Measurements from ENCODE around the gene TNNT3. TPM values are rescaled to one million over a fixed set of nuclear protein-coding genes. Genes with fewer than 3 reads are reported as not detected.

The TNNT3 gene
- total and polyA plus RNA-seq, 4 donors, result 3.4 to 54.3 (median 6.3) TPM

- Histone ChIP-seq H3K9me3 (ENCODE audit: control insufficient read depth, low read length) (no peaks in the 10 kb centered on the region), H3K36me3 (ENCODE audit: control insufficient read depth in 1 of 2, insufficient read depth in 2 of 2, low read length in 1 of 2) (no peaks in the 10 kb centered on the region), H3K4me3 (ENCODE audit: low read length in 2 of 2) (no peak overlapping the region), H3K4me1 (ENCODE audit: control insufficient read depth in 1 of 2, insufficient read depth in 2 of 2, low read length in 2 of 2) (no peaks in the 10 kb centered on the region), H3K27ac (ENCODE audit: low read depth in 1 of 2, low read length in 2 of 2) (no peak overlapping the region), H3K27me3 (ENCODE audit: control insufficient read depth in 1 of 2, insufficient read depth in 2 of 2, low read length in 1 of 2) (no peaks in the 10 kb centered on the region)
- DNase-seq, result no peak
- intact Hi-C loops (cut with DNase I), result no loop called here
- ATAC-seq (ENCODE audit: low FRiP score), result no peak
- 93 to 96% methylated on average over 7 of the region's 7 CpGs for WGBS, 2 donors
Observed at GRCh38 chr11:1892116-1892515, 27.4 kb upstream of the TNNT3 start.

GRCh38 chr11:1892558-1892957, 26.9 kb upstream of the TNNT3 start:
- no peaks in the 10 kb centered on the region for H3K27me3 ChIP-seq (ENCODE audit: control insufficient read depth in 1 of 2, insufficient read depth in 2 of 2, low read length in 1 of 2)
- ATAC-seq (ENCODE audit: low FRiP score), result no peak
- no peaks in the 10 kb centered on the region for H3K36me3 ChIP-seq (ENCODE audit: control insufficient read depth in 1 of 2, insufficient read depth in 2 of 2, low read length in 1 of 2)
- H3K4me1 ChIP-seq (ENCODE audit: control insufficient read depth in 1 of 2, insufficient read depth in 2 of 2, low read length in 2 of 2), result no peaks in the 10 kb centered on the region
- H3K27ac ChIP-seq (ENCODE audit: low read depth in 1 of 2, low read length in 2 of 2), result no peak overlapping the region
- H3K4me3 ChIP-seq (ENCODE audit: low read length in 2 of 2), result no peak overlapping the region
- H3K9me3 ChIP-seq (ENCODE audit: control insufficient read depth, low read length), result no peaks in the 10 kb centered on the region
- intact Hi-C loops (cut with DNase I), result no loop called here
- no peak for DNase-seq
- WGBS, 2 donors, result 73 to 92% methylated on average over 5 of the region's 5 CpGs

GRCh38 chr11:1893581-1894359, 25.7 kb upstream of the TNNT3 start:
- Histone ChIP-seq H3K27me3 (ENCODE audit: control insufficient read depth in 1 of 2, insufficient read depth in 2 of 2, low read length in 1 of 2) (no peaks in the 10 kb centered on the region), H3K27ac (ENCODE audit: low read depth in 1 of 2, low read length in 2 of 2) (no peak overlapping the region), H3K4me3 (ENCODE audit: low read length in 2 of 2) (no peak overlapping the region), H3K9me3 (ENCODE audit: control insufficient read depth, low read length) (no peaks in the 10 kb centered on the region), H3K4me1 (ENCODE audit: control insufficient read depth in 1 of 2, insufficient read depth in 2 of 2, low read length in 2 of 2) (no peaks in the 10 kb centered on the region), H3K36me3 (ENCODE audit: control insufficient read depth in 1 of 2, insufficient read depth in 2 of 2, low read length in 1 of 2) (no peaks in the 10 kb centered on the region)
- WGBS, 2 donors, result 82 to 92% methylated on average over 5 of the region's 5 CpGs
- DNase-seq (no peak), ATAC-seq (ENCODE audit: low FRiP score) (no peak)
- intact Hi-C loops (cut with DNase I), result loop anchor here (1.0 kb wide), 3 partner anchors 23 to 47 kb away; no protein-coding TSS in a partner anchor

GRCh38 chr11:1894759-1895158, 24.7 kb upstream of the TNNT3 start:
- Histone ChIP-seq H3K4me3 (ENCODE audit: low read length in 2 of 2) (no peak overlapping the region), H3K4me1 (ENCODE audit: control insufficient read depth in 1 of 2, insufficient read depth in 2 of 2, low read length in 2 of 2) (no peaks in the 10 kb centered on the region), H3K36me3 (ENCODE audit: control insufficient read depth in 1 of 2, insufficient read depth in 2 of 2, low read length in 1 of 2) (no peaks in the 10 kb centered on the region), H3K9me3 (ENCODE audit: control insufficient read depth, low read length) (no peaks in the 10 kb centered on the region), H3K27me3 (ENCODE audit: control insufficient read depth in 1 of 2, insufficient read depth in 2 of 2, low read length in 1 of 2) (no peaks in the 10 kb centered on the region), H3K27ac (ENCODE audit: low read depth in 1 of 2, low read length in 2 of 2) (no peak overlapping the region)
- ATAC-seq (ENCODE audit: low FRiP score) (no peak), DNase-seq (no peak)
- intact Hi-C loops (cut with DNase I), result loop anchor here (1.0 kb wide), 2 partner anchors 45 to 46 kb away; no protein-coding TSS in a partner anchor
- WGBS, 2 donors, result 84 to 91% methylated on average over 11 of the region's 11 CpGs

GRCh38 chr11:1896468-1896867, 23.0 kb upstream of the TNNT3 start:
- intact Hi-C loops (cut with DNase I), result no loop called here
- Histone ChIP-seq H3K4me1 (ENCODE audit: control insufficient read depth in 1 of 2, insufficient read depth in 2 of 2, low read length in 2 of 2) (no peaks in the 10 kb centered on the region), H3K36me3 (ENCODE audit: control insufficient read depth in 1 of 2, insufficient read depth in 2 of 2, low read length in 1 of 2) (no peaks in the 10 kb centered on the region), H3K4me3 (ENCODE audit: low read length in 2 of 2) (no peak overlapping the region), H3K9me3 (ENCODE audit: control insufficient read depth, low read length) (no peaks in the 10 kb centered on the region), H3K27ac (ENCODE audit: low read depth in 1 of 2, low read length in 2 of 2) (no peak overlapping the region), H3K27me3 (ENCODE audit: control insufficient read depth in 1 of 2, insufficient read depth in 2 of 2, low read length in 1 of 2) (no peaks in the 10 kb centered on the region)
- ATAC-seq (ENCODE audit: low FRiP score) (no peak), DNase-seq (no peak)
- WGBS, 2 donors, result 64 to 67% methylated on average over 10 of the region's 10 CpGs

- intact Hi-C loops (cut with DNase I), result no loop called here
- no peak overlapping the region for H3K4me3 ChIP-seq (ENCODE audit: low read length in 2 of 2)
- DNase-seq (no peak), ATAC-seq (ENCODE audit: low FRiP score) (no peak)
- no peaks in the 10 kb centered on the region for H3K9me3 ChIP-seq (ENCODE audit: control insufficient read depth, low read length)
- 86 to 87% methylated on average over 12 of the region's 12 CpGs for WGBS, 2 donors
- no peak overlapping the region for H3K27ac ChIP-seq (ENCODE audit: low read depth in 1 of 2, low read length in 2 of 2)
- H3K36me3 ChIP-seq (ENCODE audit: control insufficient read depth in 1 of 2, insufficient read depth in 2 of 2, low read length in 1 of 2), result no peaks in the 10 kb centered on the region
- no peaks in the 10 kb centered on the region for H3K4me1 ChIP-seq (ENCODE audit: control insufficient read depth in 1 of 2, insufficient read depth in 2 of 2, low read length in 2 of 2)
- no peaks in the 10 kb centered on the region for H3K27me3 ChIP-seq (ENCODE audit: control insufficient read depth in 1 of 2, insufficient read depth in 2 of 2, low read length in 1 of 2)
Observed at GRCh38 chr11:1896923-1897322, 22.6 kb upstream of the TNNT3 start.

GRCh38 chr11:1899090-1899489, 20.4 kb upstream of the TNNT3 start:
- WGBS, 2 donors, result 91 to 95% methylated on average over 4 of the region's 4 CpGs

GRCh38 chr11:1899686-1900085, 19.8 kb upstream of the TNNT3 start:
- Histone ChIP-seq H3K27ac (ENCODE audit: low read depth in 1 of 2, low read length in 2 of 2) (no peak overlapping the region), H3K4me3 (ENCODE audit: low read length in 2 of 2) (no peak overlapping the region), H3K36me3 (ENCODE audit: control insufficient read depth in 1 of 2, insufficient read depth in 2 of 2, low read length in 1 of 2) (no peaks in the 10 kb centered on the region), H3K27me3 (ENCODE audit: control insufficient read depth in 1 of 2, insufficient read depth in 2 of 2, low read length in 1 of 2) (no peaks in the 10 kb centered on the region), H3K9me3 (ENCODE audit: control insufficient read depth, low read length) (no peaks in the 10 kb centered on the region), H3K4me1 (ENCODE audit: control insufficient read depth in 1 of 2, insufficient read depth in 2 of 2, low read length in 2 of 2) (no peaks in the 10 kb centered on the region)
- WGBS, 2 donors, result 92 to 93% methylated on average over 5 of the region's 5 CpGs
- no peak for ATAC-seq (ENCODE audit: low FRiP score)
- intact Hi-C loops (cut with DNase I), result no loop called here
- no peak for DNase-seq

More at GRCh38 chr11:1899090-1899489, 20.4 kb upstream of the TNNT3 start:
- ATAC-seq (ENCODE audit: low FRiP score) (no peak), DNase-seq (no peak)
- Histone ChIP-seq H3K27ac (ENCODE audit: low read depth in 1 of 2, low read length in 2 of 2) (no peak overlapping the region), H3K4me1 (ENCODE audit: control insufficient read depth in 1 of 2, insufficient read depth in 2 of 2, low read length in 2 of 2) (no peaks in the 10 kb centered on the region), H3K36me3 (ENCODE audit: control insufficient read depth in 1 of 2, insufficient read depth in 2 of 2, low read length in 1 of 2) (no peaks in the 10 kb centered on the region), H3K9me3 (ENCODE audit: control insufficient read depth, low read length) (no peaks in the 10 kb centered on the region), H3K27me3 (ENCODE audit: control insufficient read depth in 1 of 2, insufficient read depth in 2 of 2, low read length in 1 of 2) (no peaks in the 10 kb centered on the region), H3K4me3 (ENCODE audit: low read length in 2 of 2) (no peak overlapping the region)
- intact Hi-C loops (cut with DNase I), result no loop called here

GRCh38 chr11:1906181-1906580, 13.3 kb upstream of the TNNT3 start:
- intact Hi-C loops (cut with DNase I), result no loop called here
- H3K4me1 ChIP-seq (ENCODE audit: control insufficient read depth in 1 of 2, insufficient read depth in 2 of 2, low read length in 2 of 2), result peaks cover 0 to 3% of the 10 kb centered on the region in 2 donors
- ATAC-seq (ENCODE audit: low FRiP score), result no peak
- 62 to 65% methylated on average over 5 of the region's 5 CpGs for WGBS, 2 donors
- no peaks in the 10 kb centered on the region for H3K27me3 ChIP-seq (ENCODE audit: control insufficient read depth in 1 of 2, insufficient read depth in 2 of 2, low read length in 1 of 2)
- H3K4me3 ChIP-seq (ENCODE audit: low read length in 2 of 2), result no peak overlapping the region
- no peak overlapping the region for H3K27ac ChIP-seq (ENCODE audit: low read depth in 1 of 2, low read length in 2 of 2)
- no peak for DNase-seq
- H3K36me3 ChIP-seq (ENCODE audit: control insufficient read depth in 1 of 2, insufficient read depth in 2 of 2, low read length in 1 of 2), result no peaks in the 10 kb centered on the region
- H3K9me3 ChIP-seq (ENCODE audit: control insufficient read depth, low read length), result no peaks in the 10 kb centered on the region
